Measurements from ENCODE around the gene MYO9B. TPM values are rescaled to one million over a fixed set of nuclear protein-coding genes. Genes with fewer than 3 reads are reported as not detected.
"Not testable (repeated sequence)": the region's sequence is repeated elsewhere in the genome, so short reads cannot be mapped to it uniquely, and the experiment has no call there.

Gene MYO9B
- polyA plus RNA-seq, 3 donors, result 54.4 to 64.1 (median 56.9) TPM

- DNase-seq, result no peak
Measured at GRCh38 chr19:17088552-17088951, 13.0 kb downstream of the MYO9B start.

- no peak for DNase-seq
Measured at GRCh38 chr19:17090583-17090982, 15.0 kb downstream of the MYO9B start.

- no peak for DNase-seq
Measured at GRCh38 chr19:17091758-17092333, 16.3 kb downstream of the MYO9B start.

GRCh38 chr19:17092696-17093095, 17.1 kb downstream of the MYO9B start:
- no peak for DNase-seq

- DNase-seq, result not testable (repeated sequence)
Measured at GRCh38 chr19:17094694-17095093, 19.1 kb downstream of the MYO9B start.

- DNase-seq, result no peak
Measured at GRCh38 chr19:17095141-17095919, 19.8 kb downstream of the MYO9B start.

GRCh38 chr19:17097593-17098126, 22.1 kb downstream of the MYO9B start:
- DNase-seq, result no peak

- DNase-seq, result no peak
Measured at GRCh38 chr19:17098326-17098725, 22.7 kb downstream of the MYO9B start.

- DNase-seq, result no peak
Measured at GRCh38 chr19:17101686-17102628, 26.4 kb downstream of the MYO9B start.

- no peak for DNase-seq
Measured at GRCh38 chr19:17103177-17103576, 27.6 kb downstream of the MYO9B start.

GRCh38 chr19:17104679-17105078, 29.1 kb downstream of the MYO9B start:
- DNase-seq, result no peak

GRCh38 chr19:17105556-17105955, 30.0 kb downstream of the MYO9B start:
- no peak for DNase-seq

GRCh38 chr19:17106964-17107363, 31.4 kb downstream of the MYO9B start:
- DNase-seq, result not testable (repeated sequence)

GRCh38 chr19:17107546-17108452, 32.2 kb downstream of the MYO9B start:
- DNase-seq, result peak; percentile 31

GRCh38 chr19:17108453-17108784, 32.8 kb downstream of the MYO9B start:
- no peak for DNase-seq

GRCh38 chr19:17109300-17109699, 33.7 kb downstream of the MYO9B start:
- DNase-seq, result no peak

- no peak for DNase-seq
Measured at GRCh38 chr19:17109962-17110598, 34.5 kb downstream of the MYO9B start.

GRCh38 chr19:17110599-17110966, 35.0 kb downstream of the MYO9B start:
- no peak for DNase-seq

GRCh38 chr19:17111766-17112165, 36.2 kb downstream of the MYO9B start:
- DNase-seq, result no peak

GRCh38 chr19:17112271-17112670, 36.7 kb downstream of the MYO9B start:
- no peak for DNase-seq

- DNase-seq, result no peak
Measured at GRCh38 chr19:17112700-17113099, 37.1 kb downstream of the MYO9B start.

All from renal pelvis (tissue), 4 donors.